ENCODE results near the gene TEAD1. TPM values are rescaled to one million over a fixed set of nuclear protein-coding genes. Genes with fewer than 3 reads are reported as not detected.
A peak's percentile ranks its signal among the peaks of the same experiment; 100 is the strongest.
"Not testable (repeated sequence)": the region's sequence is repeated elsewhere in the genome, so short reads cannot be mapped to it uniquely, and the experiment has no call there.

The TEAD1 gene
- polyA plus RNA-seq, 4 donors = 76.3 to 94.0 (median 83.1) TPM

DNA sequence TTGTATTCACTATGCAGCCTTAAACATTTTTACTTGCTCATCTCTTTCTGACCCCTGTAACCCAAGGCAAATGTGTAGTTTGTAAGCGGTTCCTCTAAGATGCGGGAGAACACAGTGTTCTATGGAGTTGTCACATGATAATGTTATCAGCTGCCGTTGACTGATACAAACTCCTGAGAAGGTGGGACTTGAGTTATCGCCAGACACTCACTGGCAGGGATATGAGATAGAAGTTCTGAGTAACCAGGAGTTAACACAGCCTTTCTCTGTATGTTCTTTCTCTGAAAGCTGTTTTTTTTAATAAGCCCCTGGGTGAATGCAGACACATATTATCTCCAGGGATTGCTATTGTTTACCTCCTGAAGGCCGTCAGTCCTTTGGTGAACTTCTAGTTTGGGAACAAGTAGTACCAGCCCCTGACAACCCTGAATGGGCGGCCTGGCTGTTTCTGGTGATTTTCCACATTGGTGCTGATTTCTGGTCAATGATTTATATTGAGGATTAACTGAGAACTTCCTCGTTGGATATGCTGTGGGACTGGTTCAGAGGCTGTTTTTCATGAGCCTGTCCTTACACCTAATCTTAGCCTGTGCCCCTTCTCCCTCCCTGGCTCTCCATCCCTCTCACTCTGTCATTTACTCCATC lies 179.6 kb downstream of the TEAD1 start:
- DNase-seq (ENCODE audit: low read depth in 4 of 4, low spot score in 3 of 4) = no peak

DNA sequence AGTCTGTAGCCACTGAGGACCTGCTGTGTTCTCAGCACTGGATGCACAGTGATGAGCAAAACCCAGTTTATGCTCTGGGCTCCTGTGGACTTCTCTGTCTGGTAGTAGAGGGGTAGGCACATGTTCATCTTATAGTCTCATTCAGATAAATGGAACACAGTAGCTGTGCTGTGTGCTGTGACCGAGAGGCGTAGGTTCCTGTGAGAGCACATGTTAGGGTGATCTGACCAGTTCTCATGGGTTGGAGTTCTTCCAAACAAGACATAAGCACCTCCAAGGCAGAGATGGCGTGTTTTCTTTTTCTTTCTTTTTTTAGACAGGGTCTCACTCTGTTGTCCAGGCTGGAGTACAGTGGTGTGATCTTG lies 180.1 kb downstream of the TEAD1 start:
- no peak for DNase-seq (ENCODE audit: low read depth in 4 of 4, low spot score in 3 of 4)

DNA sequence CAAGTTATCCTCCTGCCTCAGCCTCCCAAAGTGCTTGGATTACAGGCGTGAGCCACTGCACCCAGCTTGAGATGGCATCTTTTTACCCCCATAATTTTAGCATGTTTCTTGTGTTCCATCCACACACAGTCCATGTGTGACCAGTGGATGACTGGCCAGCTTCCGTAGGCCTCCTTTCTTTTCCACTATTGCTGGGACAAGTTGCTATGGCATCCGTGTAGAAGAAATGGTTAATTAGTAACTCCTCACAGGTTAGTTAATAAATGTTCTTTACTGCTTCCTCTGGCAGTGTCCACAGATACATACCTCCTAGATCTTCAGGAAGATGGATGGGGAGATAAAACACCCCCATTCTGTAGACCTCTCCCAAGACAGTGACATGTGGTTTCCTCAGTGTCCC lies 180.6 kb downstream of the TEAD1 start:
- DNase-seq (ENCODE audit: low read depth in 4 of 4, low spot score in 3 of 4) = peak in 1 of 4 donors; percentile 55

DNA sequence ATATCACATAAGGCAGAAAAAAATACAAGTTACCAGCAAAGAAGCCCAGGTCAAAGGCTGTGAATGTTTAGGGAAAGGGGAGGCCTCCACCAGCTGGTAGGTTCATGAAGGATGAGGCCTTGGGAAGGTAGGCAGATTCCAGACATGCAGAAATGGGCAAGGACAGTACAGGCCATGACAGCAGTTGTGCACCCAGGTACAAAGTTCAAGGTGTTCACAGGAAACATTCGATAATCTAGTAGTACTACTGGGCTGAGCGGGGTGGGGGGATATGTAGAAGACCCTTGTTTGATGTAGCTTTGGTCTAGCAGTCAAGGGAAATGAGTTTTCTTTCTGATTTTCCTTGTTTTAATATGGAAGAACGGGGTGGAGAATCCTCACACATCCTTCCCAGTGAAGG lies 182.1 kb downstream of the TEAD1 start:
- DNase-seq (ENCODE audit: low read depth in 4 of 4, low spot score in 3 of 4) = no peak

DNA sequence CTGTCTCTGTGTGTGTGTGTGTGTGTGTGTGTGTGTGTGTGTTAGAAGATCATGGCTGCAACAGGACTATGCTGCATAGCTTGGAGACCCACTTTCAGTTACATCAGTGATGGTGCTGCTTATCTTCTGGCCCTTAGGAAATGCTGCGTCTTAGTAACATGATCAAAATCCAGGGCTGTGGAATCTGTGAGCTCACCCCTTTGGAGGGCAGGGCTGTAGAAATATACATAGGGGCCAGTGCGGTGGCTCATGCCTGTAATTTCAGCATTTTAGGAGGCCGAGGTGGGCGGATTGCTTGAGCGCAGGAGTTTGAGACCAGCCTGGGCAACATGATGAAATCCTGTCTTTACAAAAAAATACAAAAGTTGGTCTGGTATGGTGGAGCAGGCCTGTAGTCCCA lies 183.4 kb downstream of the TEAD1 start:
- DNase-seq (ENCODE audit: low read depth in 4 of 4, low spot score in 3 of 4) = no peak

DNA sequence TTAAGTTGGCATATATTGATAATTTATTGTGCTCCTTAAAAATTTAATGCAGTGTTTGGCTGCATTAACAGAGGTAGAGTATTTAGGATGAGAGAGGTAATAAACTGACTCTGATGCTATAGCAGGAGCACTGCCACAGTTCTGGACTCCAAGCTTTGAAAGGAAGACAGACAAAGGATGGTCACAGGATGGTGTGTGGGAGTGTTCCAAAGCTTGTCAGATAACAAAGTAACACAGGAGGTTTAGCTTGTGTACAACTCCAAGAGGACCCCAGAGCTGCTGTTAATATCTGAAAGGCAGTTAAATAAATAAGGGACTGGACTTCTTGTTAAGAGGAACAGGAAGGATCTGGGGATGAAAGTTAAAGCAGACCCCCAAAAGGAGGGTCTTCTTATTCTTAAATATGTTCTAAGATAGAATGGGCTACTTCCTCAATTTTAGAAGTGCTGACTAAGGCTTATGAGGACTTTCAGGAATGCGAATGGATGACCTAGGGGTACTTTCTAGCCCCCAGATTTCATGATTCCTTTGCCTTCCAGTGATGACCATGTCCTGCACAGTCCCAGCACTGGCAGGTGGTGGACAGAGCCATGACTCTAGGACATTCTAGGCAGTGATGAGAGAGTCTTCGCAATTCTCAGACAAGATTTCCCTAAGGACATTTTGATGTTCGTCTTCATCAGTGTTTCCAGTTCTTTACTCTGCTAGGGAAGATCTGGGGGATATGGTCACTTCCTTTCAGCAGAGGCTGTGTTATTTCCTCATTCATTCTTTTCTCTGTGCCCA lies 185.8 kb downstream of the TEAD1 start:
- DNase-seq (ENCODE audit: low read depth in 4 of 4, low spot score in 3 of 4) = no peak

DNA sequence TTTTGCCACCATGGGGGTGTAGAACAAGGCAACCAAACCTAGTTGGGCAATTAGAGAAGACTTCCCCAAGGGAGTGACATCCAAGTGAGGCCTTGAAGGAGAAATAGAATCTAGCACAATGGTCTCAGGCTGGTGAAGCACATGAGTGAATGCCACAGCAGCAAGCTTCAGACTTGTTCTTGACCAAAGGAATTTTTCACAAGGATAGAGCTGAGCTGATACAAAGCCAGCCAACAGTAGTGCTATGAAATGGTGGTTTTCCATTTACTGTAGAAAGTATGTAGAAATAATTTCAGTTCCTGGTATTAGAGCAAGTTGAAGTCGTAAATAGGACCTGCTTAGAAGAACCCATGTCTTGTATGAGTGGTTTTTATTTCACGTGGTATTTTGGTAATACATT lies 186.6 kb downstream of the TEAD1 start:
- no peak for DNase-seq (ENCODE audit: low read depth in 4 of 4, low spot score in 3 of 4)

DNA sequence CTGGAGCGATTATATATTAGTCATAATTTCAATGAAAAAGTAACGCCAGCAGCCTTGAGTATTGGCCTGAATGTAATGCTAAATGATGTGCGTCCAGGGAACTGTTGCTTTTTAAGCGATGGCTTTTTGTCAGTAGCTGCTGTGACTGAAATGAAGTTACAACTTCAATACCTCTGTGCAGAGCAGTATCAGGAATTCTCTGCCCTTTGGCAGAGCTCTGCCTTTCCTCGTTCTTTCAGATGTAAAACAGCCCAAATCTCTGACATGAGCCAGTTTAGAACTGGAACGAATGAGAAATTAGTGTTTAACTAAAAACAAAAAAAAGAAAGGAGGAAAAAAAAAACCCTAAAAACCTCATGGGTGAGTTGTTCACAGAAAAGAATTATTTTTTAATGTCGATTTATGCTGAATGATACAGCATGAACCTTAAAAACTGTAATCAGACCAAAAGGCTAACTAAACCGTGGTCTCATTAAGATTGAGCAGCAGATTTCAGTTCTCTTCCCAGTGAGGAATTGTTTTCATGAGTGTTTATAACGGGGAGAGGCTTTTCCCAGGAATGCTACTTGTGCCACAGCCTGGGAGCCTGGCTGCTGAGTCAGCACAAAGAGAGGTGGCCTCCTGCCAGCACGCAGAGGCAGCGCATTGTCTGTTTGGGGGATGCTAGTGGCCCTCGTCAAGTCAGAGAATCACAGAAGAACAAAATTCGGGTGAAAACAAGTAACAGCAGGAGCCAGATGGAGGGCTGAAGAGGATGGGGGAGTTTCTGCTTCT lies 188.7 kb downstream of the TEAD1 start:
- DNase-seq (ENCODE audit: low read depth in 4 of 4, low spot score in 3 of 4) = peak in 1 of 4 donors; percentile 56

DNA sequence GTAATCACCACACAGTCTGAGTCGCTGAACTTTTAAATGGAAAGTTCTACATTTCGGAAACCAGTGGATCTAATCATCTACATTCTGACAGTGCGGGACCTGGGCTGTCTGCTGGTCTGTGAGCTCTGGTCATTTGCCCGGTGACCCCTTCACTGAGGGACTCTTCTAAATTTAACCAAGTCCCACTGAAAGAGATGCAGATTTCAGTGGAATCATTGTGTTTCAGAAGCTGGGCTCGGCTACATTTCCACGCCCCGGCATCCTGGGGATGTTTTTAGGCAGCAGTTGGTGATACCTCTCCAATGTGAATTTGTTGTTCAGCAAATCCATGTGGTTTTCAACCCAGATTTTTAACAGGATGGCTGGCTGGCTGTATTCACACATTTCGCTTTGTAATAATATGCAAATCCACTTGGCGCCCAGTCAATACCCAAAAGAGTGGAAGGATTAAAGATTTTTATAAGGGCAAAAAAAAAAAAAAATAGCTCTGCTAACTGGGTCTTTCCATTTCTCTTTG lies 189.4 kb downstream of the TEAD1 start:
- DNase-seq (ENCODE audit: low read depth in 4 of 4, low spot score in 3 of 4) = no peak

DNA sequence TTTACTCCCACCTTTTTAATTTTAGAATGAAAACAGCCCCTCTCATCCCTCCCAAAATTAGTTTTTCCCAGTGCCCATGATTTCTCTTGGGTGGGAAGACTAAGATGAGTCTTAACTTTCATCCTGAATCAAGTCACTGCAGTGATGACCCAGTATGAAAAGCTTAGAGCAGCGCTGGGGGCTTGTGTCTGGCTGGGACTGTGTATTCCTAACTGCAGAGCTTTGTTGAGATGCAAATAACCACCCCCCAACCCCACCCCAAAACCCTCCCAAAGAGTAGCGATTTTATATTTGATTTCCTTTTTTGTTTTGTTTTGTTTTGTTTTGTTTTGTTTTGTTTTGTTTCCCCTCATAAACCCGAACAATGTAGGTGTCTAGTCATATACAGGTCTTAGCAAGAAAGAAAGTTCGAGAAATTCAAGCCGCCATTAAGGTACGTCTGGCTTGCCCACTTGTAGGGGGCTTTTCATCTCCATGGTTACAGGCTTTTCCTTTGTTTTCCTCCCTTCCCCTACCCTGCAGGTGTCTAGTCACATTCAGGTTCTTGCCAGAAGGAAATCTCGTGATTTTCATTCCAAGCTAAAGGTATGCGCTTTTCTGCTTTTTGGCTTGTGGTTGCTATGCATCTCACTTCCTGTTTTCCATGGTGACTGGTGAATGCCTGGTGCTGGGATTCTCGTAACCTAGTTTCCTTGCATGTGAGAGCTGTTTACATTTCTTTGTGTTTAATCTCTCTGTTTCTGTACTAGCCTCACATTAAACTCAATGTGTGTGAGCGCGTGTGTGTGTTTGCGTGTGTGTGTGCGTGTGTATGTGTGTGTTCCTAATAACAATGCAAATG lies 190.3 kb downstream of the TEAD1 start:
- DNase-seq (ENCODE audit: low read depth in 4 of 4, low spot score in 3 of 4) = peak in 2 of 4 donors; percentile 62 to 74

DNA sequence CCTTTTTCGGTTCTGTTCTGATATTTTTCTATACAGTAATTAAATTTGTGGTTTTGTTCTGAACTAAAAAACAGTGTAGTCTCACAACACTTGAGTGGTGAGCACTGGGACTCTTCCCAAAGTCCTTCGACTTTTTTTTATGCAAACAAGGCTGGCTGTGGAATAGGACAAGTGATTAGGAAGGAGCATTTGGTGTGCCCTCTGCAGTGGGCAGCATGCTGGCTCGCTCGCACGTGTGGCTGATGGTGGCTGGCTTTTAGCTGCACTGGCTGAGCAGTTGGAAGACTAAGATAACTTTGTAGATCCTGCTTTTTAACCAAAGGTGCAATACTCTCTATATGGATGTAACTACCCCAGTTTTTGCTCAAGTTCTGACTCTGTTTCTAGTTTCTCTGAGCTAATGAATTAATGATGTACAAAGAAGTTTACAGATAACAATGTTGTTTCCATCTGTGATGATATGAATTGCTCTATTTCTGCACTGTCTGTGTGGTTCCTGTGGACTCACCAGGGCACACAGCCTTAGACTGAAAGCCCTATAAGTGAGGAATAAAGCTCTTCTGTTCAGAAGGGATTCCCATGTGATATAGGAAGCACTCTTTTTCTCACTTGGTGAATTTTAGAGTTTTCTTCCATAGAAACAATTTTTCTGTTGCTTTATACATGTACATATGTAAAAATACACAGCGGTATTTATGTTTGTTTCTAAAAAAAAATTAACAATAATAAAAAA lies 191.8 kb downstream of the TEAD1 start:
- DNase-seq (ENCODE audit: low read depth in 4 of 4, low spot score in 3 of 4) = no peak

DNA sequence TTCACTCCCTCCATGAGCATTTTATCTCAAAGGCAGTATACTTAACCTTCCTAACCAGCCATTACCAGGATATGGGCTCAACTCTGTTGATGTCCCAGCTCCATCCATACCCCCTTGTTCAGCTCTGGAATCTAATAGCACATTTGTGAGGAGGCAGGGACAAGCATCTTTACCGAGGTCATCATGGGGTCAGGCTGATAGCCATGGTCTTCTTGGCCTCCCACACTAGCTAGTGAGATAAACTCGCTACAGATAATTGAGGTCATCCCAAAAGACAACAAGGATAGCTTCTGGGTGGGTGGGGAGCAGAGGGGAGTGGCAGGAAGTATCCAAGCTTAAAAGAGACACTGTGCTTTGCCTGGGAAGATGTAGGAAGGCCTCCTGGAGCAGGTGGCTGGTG lies 193.3 kb downstream of the TEAD1 start:
- no peak for DNase-seq (ENCODE audit: low read depth in 4 of 4, low spot score in 3 of 4)

DNA sequence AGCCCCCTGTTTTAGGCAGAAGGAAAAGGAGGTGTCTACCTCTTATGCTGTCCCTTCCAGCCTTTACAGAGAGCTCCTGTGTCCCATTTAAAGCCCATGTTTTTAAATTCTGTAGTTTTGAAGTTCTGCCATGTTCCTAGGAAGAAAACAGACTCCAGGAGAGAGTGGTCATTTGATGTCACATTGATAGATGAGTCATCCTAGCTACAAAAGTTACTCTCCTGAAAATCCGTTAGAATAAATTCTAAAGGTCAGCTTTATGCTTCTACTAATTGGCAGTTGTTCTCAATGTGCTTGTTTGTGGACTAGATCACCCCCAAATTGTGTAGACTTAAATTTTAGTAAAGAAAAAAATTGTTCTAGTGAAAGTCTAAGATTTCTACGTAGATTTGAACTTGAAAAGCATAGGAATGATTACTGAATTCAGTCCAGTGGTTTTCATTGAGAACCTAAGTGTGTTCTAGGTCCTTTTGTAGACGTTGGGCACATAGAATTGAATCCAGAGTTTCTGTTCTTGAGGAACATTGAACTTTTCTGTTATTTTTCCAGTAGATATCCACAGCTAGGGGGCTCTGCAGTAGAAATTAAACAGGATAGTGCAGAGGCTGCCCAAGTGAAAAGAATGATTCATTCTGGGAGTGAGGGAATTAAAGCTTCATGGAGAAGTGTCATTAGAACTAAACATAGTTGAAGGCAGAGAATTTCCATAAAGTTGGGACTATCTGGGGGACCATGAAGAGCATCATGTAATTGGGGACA lies 194.3 kb downstream of the TEAD1 start:
- DNase-seq (ENCODE audit: low read depth in 4 of 4, low spot score in 3 of 4) = no peak

DNA sequence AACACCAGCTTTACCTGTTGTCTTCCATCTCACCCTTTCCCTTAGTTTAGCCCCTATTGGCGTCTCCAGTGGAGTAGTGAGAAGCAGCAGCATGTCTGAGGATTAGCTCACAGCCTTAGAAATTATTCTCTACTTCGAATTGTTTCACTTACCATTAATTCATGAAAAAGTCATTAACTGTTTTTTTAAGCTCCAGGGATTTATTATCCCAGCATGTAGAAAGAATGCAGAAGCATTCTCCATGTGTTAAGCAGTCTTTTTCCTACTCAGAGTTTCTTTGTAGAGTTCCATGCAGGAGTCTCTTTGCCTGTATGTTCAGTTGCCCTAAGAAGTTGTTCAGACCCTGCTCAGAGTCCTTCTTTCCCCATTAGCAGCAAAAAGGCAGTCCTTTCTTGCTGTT lies 197.0 kb downstream of the TEAD1 start:
- no peak for DNase-seq (ENCODE audit: low read depth in 4 of 4, low spot score in 3 of 4)

DNA sequence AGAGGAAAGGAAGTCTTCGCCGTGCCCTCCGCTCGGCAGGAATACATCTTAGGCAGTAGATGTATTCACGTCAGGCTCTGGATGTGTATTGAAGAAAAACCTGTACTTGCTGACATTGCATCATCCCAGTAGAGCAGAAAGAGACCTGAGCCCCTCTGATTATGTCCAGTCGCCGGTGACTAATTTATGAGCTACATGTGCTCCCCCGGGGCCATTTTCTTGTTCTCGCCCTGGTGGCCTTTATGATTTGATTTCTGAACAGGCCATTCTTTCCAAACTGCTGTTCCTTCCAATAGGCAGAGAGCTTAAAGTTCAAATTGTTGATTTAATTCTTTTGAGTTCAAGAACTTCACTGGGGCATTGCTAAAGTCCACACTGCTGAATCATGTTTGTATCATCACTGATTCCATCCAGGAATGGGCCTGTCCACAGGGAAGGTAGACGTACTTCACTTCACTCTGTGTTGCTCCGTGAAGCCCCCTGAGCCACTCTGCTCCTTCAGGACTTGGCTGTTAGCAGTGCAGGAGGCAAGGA lies 197.6 kb downstream of the TEAD1 start:
- DNase-seq (ENCODE audit: low read depth in 4 of 4, low spot score in 3 of 4) = no peak

DNA sequence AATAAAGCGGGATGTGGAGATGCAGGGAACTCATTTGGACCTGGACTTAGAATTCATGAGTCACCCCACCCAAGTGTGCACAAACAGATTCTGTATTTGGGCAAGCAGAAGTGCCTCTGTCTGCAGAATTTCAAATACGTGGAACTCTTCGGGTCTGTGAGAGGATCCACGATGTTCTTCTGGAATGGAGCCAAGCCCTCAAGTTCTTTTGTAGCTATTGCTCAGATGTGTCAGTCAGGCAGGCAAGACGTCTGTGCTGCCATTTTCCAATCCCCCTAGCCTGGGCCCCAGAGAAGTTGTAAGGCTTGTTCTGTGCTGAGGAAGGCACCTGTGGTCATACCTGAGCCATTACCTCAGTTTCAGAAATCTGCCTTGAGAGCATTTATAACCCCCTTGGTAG lies 202.1 kb downstream of the TEAD1 start:
- no peak for DNase-seq (ENCODE audit: low read depth in 4 of 4, low spot score in 3 of 4)

DNA sequence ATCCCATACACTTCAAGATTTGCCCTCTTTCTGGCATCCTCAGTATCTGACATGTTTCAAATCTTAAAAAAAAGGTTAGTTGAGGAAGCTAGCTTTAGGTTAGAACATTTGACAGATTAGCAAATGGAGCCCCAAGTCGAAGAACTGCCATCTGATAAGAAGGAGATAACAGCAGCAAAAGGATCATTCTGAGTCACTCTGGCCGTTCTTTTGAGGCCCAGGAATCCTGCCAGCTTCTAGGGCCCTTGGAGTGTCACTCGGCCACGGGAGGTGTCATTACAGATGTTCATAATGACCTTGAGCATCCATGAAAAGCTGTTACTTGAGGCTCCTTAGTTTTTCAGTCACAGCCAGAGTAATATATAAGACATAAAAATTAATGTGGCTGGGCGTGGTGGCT lies 202.8 kb downstream of the TEAD1 start:
- DNase-seq (ENCODE audit: low read depth in 4 of 4, low spot score in 3 of 4) = no peak

DNA sequence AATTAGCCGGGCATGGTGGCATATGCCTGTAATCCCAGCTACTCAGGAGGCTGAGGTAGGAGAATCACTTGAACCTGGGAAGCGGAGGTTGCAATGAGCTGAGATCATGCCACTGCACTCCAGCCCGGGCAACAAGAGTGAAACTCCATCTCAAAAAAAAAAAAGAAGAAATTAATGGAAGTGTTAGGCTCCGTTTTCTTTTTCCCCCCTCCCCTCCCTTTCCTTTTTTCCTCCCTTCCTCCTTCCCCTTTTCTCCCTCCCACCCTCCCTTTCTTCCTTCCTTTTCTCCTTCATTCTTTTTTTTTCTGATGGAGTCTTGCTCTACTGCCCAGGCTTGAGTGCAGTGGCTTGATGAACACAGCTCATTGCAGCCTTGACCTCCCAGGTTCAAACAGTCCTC lies 203.3 kb downstream of the TEAD1 start:
- not testable (repeated sequence) for DNase-seq (ENCODE audit: low read depth in 4 of 4, low spot score in 3 of 4)

DNA sequence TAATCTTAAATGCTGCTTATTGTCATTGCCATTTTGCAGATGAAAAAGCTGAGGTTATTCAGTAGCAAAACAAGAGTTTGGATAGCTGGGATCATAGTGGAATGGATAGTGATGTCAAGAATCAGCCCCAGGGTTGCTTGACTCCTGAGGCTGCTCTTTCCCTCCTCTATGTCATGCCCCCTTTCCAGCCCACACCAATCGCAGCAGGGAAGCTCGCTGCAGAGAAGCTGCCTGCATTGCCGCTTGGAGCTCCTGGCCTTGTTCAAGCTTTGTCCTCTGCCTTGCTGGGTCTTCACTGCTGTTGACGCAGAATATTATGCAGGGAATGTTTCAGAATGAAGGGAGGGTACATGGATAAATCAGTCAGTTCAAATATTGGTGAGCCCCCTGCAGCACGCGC lies 206.1 kb downstream of the TEAD1 start:
- no peak for DNase-seq (ENCODE audit: low read depth in 4 of 4, low spot score in 3 of 4)

Measured in left renal pelvis (tissue), 4 donors.